DOHH2 (cell line): ENCODE data around the gene TANC1.

Experiments
- H3F3A ChIP-seq: fragments of 200-600 bp; sonication (generic), shearing (Covaris generic); 2 replicates; pipeline ENCODE4 v1.6.0; 2016; ENCODE audit warnings: antibody characterized with exemption, mild to moderate bottlenecking; ENCODE audit not compliant: control insufficient read depth, insufficient read depth
- H3K27ac ChIP-seq: fragments of 200-600 bp; sonication (generic); 2 replicates; pipeline ENCODE4 v1.5.1; 2014; ENCODE audit warnings: low read depth, mild to moderate bottlenecking, low read length, moderate library complexity
- H3K27me3 ChIP-seq: fragments of 200-600 bp; sonication (generic); 2 replicates; pipeline ENCODE4 v1.6.1; 2014; ENCODE audit warnings: mild to moderate bottlenecking, low read length, mixed read lengths; ENCODE audit not compliant: control insufficient read depth
- H3K36me3 ChIP-seq: fragments of 200-600 bp; sonication (generic); 2 replicates; pipeline ENCODE4 v1.6.1; 2014; ENCODE audit warnings: mild to moderate bottlenecking, low read length, moderate library complexity, mixed read lengths; ENCODE audit not compliant: control insufficient read depth
- H3K4me1 ChIP-seq: fragments of 200-600 bp; sonication (generic); 2 replicates; pipeline ENCODE4 v1.6.1; 2014; ENCODE audit warnings: mild to moderate bottlenecking, low read length, mixed read lengths; ENCODE audit not compliant: control insufficient read depth
- H3K4me2 ChIP-seq: fragments of 200-600 bp; sonication (generic); 2 replicates; pipeline ENCODE4 v1.6.0; 2014; ENCODE audit warnings: mild to moderate bottlenecking, low read length, moderate library complexity
- H3K4me3 ChIP-seq: fragments of 200-600 bp; sonication (generic); 2 replicates; pipeline ENCODE4 v1.5.1; 2014; ENCODE audit warnings: mild to moderate bottlenecking, low read length, mixed read lengths
- H3K79me2 ChIP-seq: fragments of 200-600 bp; sonication (generic); 2 replicates; pipeline ENCODE4 v1.6.1; 2014; ENCODE audit warnings: mild to moderate bottlenecking, low read length, mixed read lengths; ENCODE audit not compliant: control insufficient read depth
- H3K9me2 ChIP-seq: fragments of 200-600 bp; sonication (generic); replicated peaks from 2 replicates; pipeline ENCODE4 v1.6.1; 2014; ENCODE audit warnings: mild to moderate bottlenecking, low read length, mixed read lengths; ENCODE audit not compliant: control insufficient read depth
- H3K9me3 ChIP-seq: fragments of 200-600 bp; sonication (generic); 2 replicates; pipeline ENCODE4 v1.6.1; 2014; ENCODE audit warnings: antibody characterized with exemption, low read length, mixed read lengths; ENCODE audit not compliant: control insufficient read depth, insufficient read depth
- H4K20me1 ChIP-seq: fragments of 200-600 bp; sonication (generic); 2 replicates; pipeline ENCODE4 v1.6.0; 2014; ENCODE audit warnings: low read depth, mild to moderate bottlenecking, antibody characterized with exemption, low read length, moderate library complexity; ENCODE audit not compliant: control insufficient read depth, insufficient read depth
- EZH2phosphoT487 ChIP-seq: fragments of 200-600 bp; sonication (generic); IDR thresholded peaks from 2 replicates; pipeline ENCODE4 v1.6.1; 2017; ENCODE audit warnings: borderline replicate concordance, mild to moderate bottlenecking, antibody characterized with exemption, low read length, moderate library complexity, mixed read lengths
- TF ChIP-seq, protein P1 (sequence below): fragments of 200-600 bp; sonication (generic); IDR thresholded peaks from one replicate; pipeline ENCODE4 v1.5.1; 2014; ENCODE audit warnings: antibody characterized with exemption, mild to moderate bottlenecking, low read depth, low read length; ENCODE audit not compliant: poor library complexity, severe bottlenecking

TANC1 gene

DNA sequence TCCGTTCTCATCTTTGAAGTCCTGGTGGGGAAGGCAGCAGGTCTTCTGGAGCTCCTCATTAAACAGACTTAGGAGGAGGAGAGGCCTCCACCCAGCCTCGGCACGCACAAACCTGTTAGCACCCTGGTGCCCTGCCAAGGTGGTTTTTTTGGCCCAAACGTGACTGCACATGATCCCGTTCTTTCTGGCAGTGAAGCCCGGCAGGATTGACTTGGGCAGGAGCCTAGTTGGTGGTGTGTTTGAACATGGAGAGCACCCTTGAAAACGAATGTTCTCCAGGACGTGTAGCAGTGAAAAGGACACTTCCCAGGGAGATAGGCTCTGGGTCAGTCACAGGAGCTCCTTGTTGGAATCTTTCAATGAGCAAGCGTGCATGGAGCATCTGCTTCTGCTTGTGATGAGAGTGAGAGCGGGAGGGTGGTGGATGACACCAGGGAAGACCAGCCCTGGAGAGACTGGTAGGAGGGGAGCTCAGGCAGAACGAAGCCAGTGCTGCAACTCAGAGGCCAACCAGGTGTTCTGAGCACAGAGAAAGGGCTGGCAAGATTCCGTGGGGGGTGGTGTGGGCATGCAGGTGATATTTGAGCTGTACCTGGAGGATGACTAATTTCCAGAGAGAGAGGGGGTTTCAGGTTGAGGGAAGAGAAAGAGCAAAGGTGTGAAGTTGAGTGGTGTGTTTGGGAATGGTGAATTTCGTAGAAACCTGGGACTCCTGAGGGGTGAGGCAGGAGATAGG lies 73.8 kb downstream of the TANC1 start:
- H3K79me2 ChIP-seq, result no peaks in the 10 kb centered on the region

DNA sequence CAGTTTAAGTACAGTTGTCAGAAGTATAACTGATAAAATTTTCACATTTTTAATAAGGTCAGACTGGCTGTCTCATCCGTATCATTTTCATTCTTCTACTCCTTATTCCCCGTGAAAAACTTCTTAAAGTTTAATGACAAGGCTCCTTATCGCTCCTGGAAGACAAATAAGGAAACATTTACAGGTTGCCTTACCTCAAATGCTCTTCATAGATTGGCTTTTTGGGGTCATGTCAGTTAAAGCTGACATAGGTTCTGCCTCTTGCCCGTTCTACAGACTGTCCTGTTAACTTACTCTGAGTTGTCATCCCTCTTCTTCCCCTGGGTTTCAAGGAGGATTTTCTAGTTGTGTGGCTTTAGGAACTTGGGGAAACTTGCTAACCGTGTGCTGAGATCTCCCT lies 75.3 kb downstream of the TANC1 start:
- no peak overlapping the region for H3K4me2 ChIP-seq
- H3K9me3 ChIP-seq, result no peaks in the 10 kb centered on the region
- no peaks in the 10 kb centered on the region for H4K20me1 ChIP-seq
- no peaks in the 10 kb centered on the region for H3K9me2 ChIP-seq
- no peak overlapping the region for H3K27ac ChIP-seq
- no peaks in the 10 kb centered on the region for H3F3A ChIP-seq
- no peaks in the 10 kb centered on the region for H3K36me3 ChIP-seq
- H3K4me3 ChIP-seq, result no peak overlapping the region
- no peaks in the 10 kb centered on the region for H3K79me2 ChIP-seq
- TF ChIP-seq EZH2phosphoT487, result no peak
- TF ChIP-seq, protein P1, sequence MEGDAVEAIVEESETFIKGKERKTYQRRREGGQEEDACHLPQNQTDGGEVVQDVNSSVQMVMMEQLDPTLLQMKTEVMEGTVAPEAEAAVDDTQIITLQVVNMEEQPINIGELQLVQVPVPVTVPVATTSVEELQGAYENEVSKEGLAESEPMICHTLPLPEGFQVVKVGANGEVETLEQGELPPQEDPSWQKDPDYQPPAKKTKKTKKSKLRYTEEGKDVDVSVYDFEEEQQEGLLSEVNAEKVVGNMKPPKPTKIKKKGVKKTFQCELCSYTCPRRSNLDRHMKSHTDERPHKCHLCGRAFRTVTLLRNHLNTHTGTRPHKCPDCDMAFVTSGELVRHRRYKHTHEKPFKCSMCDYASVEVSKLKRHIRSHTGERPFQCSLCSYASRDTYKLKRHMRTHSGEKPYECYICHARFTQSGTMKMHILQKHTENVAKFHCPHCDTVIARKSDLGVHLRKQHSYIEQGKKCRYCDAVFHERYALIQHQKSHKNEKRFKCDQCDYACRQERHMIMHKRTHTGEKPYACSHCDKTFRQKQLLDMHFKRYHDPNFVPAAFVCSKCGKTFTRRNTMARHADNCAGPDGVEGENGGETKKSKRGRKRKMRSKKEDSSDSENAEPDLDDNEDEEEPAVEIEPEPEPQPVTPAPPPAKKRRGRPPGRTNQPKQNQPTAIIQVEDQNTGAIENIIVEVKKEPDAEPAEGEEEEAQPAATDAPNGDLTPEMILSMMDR, result no peak
- no peaks in the 10 kb centered on the region for H3K4me1 ChIP-seq
- no peaks in the 10 kb centered on the region for H3K27me3 ChIP-seq

More for the DNA sequence above, 73.8 kb downstream of the TANC1 start:
- Histone ChIP-seq H3K27ac (no peak overlapping the region), H3K36me3 (no peaks in the 10 kb centered on the region), H3F3A (no peaks in the 10 kb centered on the region), H3K4me1 (no peaks in the 10 kb centered on the region), H3K4me3 (no peak overlapping the region), H4K20me1 (no peaks in the 10 kb centered on the region), H3K27me3 (no peaks in the 10 kb centered on the region), H3K9me2 (no peaks in the 10 kb centered on the region), H3K9me3 (no peaks in the 10 kb centered on the region), H3K4me2 (no peak overlapping the region)
- TF ChIP-seq EZH2phosphoT487, result no peak
- TF ChIP-seq, protein P1, result no peak

- no peak for TF ChIP-seq EZH2phosphoT487
- TF ChIP-seq, protein P1, result no peak
- no peaks in the 10 kb centered on the region for H4K20me1 ChIP-seq
- no peak overlapping the region for H3K27ac ChIP-seq
- no peak overlapping the region for H3K4me2 ChIP-seq
- H3K4me1 ChIP-seq, result no peaks in the 10 kb centered on the region
- no peaks in the 10 kb centered on the region for H3K9me3 ChIP-seq
- no peaks in the 10 kb centered on the region for H3K27me3 ChIP-seq
- no peaks in the 10 kb centered on the region for H3K36me3 ChIP-seq
- no peaks in the 10 kb centered on the region for H3F3A ChIP-seq
- no peak overlapping the region for H3K4me3 ChIP-seq
- no peaks in the 10 kb centered on the region for H3K79me2 ChIP-seq
- H3K9me2 ChIP-seq, result no peaks in the 10 kb centered on the region
Observed at GRCh38 chr2:159044804-159045286, 76.4 kb downstream of the TANC1 start.
